HG03521 (cell line): ENCODE results near the gene CEBPG.

Source experiments
- ATAC-seq: cut with Tn5 transposase; IDR thresholded peaks from one replicate; pipeline ENCODE4 v1.9.1; 2021; ENCODE audit warnings: mild to moderate bottlenecking, moderate library complexity; ENCODE audit not compliant: unreplicated experiment

Gene CEBPG

GRCh38 chr19:33373453-33374235 is at the start of gene CEBPG:
Gene CEBPG, plus strand, starts transcription at chr19:33373709. Its CDS starts 5,531 bp downstream, at chr19:33379240.
- ATAC-seq: peak; percentile 91

GRCh38 chr19:33324628-33325027 is 48.9 kb upstream of the CEBPG start:
- ATAC-seq: no peak

GRCh38 chr19:33325920-33326319 is 47.6 kb upstream of the CEBPG start:
- no peak for ATAC-seq

GRCh38 chr19:33329060-33329459 is 44.4 kb upstream of the CEBPG start:
- no peak for ATAC-seq

- no peak for ATAC-seq
Observed at GRCh38 chr19:33329736-33330135, 43.8 kb upstream of the CEBPG start.

- ATAC-seq: no peak
Observed at GRCh38 chr19:33332248-33332647, 41.3 kb upstream of the CEBPG start.

GRCh38 chr19:33333151-33333550 is 40.4 kb upstream of the CEBPG start:
- no peak for ATAC-seq

- no peak for ATAC-seq
Observed at GRCh38 chr19:33333642-33334041, 39.9 kb upstream of the CEBPG start.

- ATAC-seq: no peak
Observed at GRCh38 chr19:33334271-33334670, 39.2 kb upstream of the CEBPG start.

- ATAC-seq: no peak
Observed at GRCh38 chr19:33335446-33335845, 38.1 kb upstream of the CEBPG start.

GRCh38 chr19:33339016-33339984 is 34.2 kb upstream of the CEBPG start:
- no peak for ATAC-seq

GRCh38 chr19:33340991-33341390 is 32.5 kb upstream of the CEBPG start:
- no peak for ATAC-seq

GRCh38 chr19:33343301-33343700 is 30.2 kb upstream of the CEBPG start:
- ATAC-seq: no peak

GRCh38 chr19:33343859-33344572 is 29.5 kb upstream of the CEBPG start:
- ATAC-seq: no peak

GRCh38 chr19:33344573-33344925 is 29.0 kb upstream of the CEBPG start:
- no peak for ATAC-seq

GRCh38 chr19:33345163-33345562 is 28.3 kb upstream of the CEBPG start:
- ATAC-seq: no peak

- no peak for ATAC-seq
Observed at GRCh38 chr19:33346665-33347064, 26.8 kb upstream of the CEBPG start.

GRCh38 chr19:33347300-33347699 is 26.2 kb upstream of the CEBPG start:
- no peak for ATAC-seq

GRCh38 chr19:33348301-33349010 is 25.1 kb upstream of the CEBPG start:
- no peak for ATAC-seq
